GM12801 (cell line): ENCODE measurements around the gene DCP1A.

Experiments used
- TF ChIP-seq, protein P1 (sequence below): IDR thresholded peaks from one replicate; pipeline ENCODE4 v1.5.1; 2011; ENCODE audit warnings: control low read depth; ENCODE audit not compliant: insufficient read length; ENCODE audit errors: extremely low read depth

The DCP1A gene

DNA sequence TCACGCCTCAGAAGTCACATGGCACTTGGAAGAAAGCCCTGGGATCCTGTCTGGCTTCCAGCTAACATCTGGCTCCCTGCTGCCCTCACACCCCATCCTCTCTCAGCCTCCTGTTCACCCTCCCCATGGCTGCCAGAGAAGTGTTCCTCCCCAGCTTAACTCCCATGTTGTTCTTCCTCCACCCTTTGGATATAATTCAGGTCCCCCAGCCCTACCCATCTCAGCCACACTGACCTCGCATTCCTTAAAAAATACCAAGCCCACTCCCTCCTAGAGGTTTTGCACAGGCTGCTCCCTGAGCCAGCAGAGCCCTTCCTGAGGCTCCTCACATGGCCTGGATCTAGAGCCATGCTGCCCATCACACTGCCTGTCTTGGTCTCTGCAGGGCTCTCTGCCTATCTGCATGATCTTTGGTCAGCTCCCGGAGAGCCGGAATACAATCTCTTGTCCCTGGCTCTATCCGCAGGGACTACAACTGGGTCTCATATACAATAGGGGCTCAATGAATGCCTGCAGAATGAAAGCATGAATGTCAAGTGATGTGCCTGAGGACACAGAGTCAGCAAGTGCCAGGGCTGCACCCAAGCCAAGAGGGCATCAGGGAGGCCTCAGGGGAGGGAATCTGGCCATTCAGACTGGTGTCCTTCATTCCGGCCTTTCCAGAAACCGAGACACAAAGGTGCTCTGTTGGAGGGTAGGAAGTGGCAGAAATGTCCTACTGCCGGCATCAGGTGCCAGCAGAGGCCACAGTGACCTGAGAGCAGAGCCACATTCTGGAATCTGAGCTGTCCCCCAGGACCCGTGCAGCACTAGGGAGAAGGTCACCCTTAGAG is 87.7 kb downstream of the DCP1A start:
- TF ChIP-seq, protein P1, sequence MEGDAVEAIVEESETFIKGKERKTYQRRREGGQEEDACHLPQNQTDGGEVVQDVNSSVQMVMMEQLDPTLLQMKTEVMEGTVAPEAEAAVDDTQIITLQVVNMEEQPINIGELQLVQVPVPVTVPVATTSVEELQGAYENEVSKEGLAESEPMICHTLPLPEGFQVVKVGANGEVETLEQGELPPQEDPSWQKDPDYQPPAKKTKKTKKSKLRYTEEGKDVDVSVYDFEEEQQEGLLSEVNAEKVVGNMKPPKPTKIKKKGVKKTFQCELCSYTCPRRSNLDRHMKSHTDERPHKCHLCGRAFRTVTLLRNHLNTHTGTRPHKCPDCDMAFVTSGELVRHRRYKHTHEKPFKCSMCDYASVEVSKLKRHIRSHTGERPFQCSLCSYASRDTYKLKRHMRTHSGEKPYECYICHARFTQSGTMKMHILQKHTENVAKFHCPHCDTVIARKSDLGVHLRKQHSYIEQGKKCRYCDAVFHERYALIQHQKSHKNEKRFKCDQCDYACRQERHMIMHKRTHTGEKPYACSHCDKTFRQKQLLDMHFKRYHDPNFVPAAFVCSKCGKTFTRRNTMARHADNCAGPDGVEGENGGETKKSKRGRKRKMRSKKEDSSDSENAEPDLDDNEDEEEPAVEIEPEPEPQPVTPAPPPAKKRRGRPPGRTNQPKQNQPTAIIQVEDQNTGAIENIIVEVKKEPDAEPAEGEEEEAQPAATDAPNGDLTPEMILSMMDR, result no peak

GRCh38 chr3:53258600-53259426 is 88.5 kb downstream of the DCP1A start:
- TF ChIP-seq, protein P1, result no peak

DNA sequence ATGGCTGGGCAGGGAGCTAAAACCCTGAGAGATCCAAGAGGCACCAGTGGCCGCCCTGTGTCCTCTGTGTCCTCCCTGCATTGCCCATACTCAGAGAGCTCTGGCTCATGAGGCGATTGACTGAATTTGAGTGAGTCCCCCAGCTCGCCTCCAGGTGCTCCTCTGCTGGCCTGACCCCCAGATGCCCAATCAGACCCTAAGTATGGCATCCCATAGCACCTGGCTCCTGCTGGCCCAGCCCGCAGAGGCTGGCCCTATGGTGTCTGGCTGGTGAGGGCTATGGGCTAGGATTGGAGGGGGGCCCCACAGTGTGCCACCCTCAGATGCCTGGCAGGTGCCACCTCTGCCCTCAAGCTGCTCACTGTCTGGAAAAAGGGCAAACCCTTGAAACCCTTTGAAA is 89.9 kb downstream of the DCP1A start:
- TF ChIP-seq, protein P1, result no peak

- TF ChIP-seq, protein P1, result no peak
These were observed 90.7 kb downstream of the DCP1A start for GRCh38 chr3:53256704-53257055.

DNA sequence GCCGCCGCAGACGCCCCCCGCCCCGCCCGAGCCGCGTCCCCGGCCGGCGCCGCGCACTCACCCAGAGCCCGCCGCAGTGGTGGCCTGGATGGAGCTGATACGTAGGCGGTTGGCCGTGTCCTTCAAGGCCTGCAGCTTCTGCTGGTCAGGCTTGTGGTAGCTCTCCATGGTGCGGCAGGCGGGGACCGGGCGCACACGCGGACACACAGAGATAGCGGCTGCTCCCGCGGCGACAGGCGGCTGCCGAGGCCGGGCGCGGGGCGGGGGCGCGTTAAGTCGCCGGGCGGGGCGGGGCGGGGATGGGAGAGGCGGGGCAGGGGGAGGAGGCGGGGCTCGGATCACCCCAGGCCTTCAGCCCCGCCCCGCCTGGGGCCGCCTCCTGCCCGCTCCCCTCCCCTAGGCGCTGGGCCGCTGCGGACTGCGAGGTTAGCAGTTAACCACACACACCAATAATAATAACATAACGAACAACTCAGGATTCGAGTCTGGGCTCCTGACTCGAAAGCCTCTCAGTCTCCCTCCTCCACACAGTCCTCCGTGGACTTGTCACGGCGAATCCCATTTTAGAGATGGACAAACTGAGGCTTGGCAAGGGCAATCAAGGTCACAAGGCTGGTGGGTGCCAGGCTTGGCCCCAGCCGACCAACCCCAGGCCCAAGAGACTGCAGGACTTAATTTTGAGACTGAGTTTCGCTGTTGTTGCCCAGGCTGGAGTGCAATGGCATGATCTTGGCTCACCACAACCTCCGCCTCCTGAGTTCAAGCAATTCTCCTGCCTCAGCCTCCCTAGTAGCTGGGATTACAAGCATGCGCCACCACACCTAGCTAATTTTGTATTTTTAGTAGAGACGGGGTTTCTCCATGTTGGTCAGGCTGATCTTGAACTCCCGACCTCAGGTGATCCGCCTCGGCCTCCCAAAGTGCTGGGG is 91.3 kb downstream of the DCP1A start, which contains the start of gene TKT:
Gene TKT, minus strand, starts transcription at position 248 of the 929 bp plus-strand sequence. Its CDS starts 80 bp downstream, at position 168.
- TF ChIP-seq, protein P1, result no peak

DNA sequence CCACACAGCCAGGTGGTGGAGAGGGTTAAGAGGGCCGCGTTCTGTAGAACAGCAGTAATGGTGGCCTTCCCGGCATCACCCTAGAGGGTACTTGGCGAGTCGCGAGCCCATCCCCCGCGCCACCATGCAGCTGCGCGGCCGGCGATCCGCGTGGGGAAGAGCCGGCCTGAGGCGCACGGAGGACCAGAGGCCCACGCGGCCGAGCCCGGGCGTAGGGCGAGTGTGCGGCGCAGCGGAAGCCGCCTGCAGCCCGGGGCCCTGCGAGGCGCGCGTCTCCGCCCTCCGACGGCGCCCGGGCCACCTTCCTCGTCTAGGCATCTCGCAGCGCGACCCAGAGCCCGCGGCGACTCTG is 91.9 kb downstream of the DCP1A start:
- TF ChIP-seq, protein P1, result no peak
